ENCODE results near the gene NLK.

DNA sequence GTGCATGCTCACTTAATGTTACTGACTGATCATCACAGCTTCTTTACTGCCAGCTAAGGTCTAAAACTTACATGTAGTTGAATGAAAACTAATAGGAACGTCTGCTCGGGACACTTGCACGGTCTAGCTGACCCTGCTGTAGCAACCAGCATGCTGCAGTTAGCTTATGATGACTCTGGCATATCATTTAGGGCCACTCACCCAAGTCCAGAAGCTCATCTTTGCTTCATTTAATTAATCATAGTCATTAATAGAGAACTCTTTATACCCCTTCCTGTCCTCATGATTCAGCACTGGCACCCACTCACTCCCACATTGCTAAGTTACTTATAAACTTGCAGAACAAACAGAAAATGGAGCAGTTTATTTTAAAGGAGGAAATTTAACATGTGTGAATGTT lies 136.3 kb downstream of the NLK start:
- TF ChIP-seq REST (IDR thresholded peaks at IDR 0.05; ENCODE audit: low read depth) (no peak), POLR2A (IDR thresholded peaks at IDR 0.05; ENCODE audit: borderline replicate concordance, extremely low read depth, insufficient read depth, insufficient read length) (no peak), YY1 (IDR thresholded peaks at IDR 0.05; ENCODE audit: extremely low read depth, insufficient replicate concordance, low read depth, low read length) (no peak), POLR2AphosphoS5 (IDR thresholded peaks at IDR 0.05; ENCODE audit: low read depth, low read length) (no peak), MAX (IDR thresholded peaks at IDR 0.05) (no peak), EZH2 (IDR thresholded peaks at IDR 0.05) (no peak), EGR1 (IDR thresholded peaks at IDR 0.05; ENCODE audit: low read depth) (no peak), TCF7L2 (IDR thresholded peaks at IDR 0.05; ENCODE audit: borderline replicate concordance, extremely low read depth, insufficient read depth, insufficient read length) (no peak), ZNF274 (IDR thresholded peaks at IDR 0.05; ENCODE audit: low read depth, low read length) (no peak), FOSL1 (IDR thresholded peaks at IDR 0.05; ENCODE audit: low read depth) (no peak)
- TF ChIP-seq, protein P1, sequence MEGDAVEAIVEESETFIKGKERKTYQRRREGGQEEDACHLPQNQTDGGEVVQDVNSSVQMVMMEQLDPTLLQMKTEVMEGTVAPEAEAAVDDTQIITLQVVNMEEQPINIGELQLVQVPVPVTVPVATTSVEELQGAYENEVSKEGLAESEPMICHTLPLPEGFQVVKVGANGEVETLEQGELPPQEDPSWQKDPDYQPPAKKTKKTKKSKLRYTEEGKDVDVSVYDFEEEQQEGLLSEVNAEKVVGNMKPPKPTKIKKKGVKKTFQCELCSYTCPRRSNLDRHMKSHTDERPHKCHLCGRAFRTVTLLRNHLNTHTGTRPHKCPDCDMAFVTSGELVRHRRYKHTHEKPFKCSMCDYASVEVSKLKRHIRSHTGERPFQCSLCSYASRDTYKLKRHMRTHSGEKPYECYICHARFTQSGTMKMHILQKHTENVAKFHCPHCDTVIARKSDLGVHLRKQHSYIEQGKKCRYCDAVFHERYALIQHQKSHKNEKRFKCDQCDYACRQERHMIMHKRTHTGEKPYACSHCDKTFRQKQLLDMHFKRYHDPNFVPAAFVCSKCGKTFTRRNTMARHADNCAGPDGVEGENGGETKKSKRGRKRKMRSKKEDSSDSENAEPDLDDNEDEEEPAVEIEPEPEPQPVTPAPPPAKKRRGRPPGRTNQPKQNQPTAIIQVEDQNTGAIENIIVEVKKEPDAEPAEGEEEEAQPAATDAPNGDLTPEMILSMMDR (IDR thresholded peaks at IDR 0.05 in 2 of 3, conservative IDR thresholded peaks at IDR 0.05 in 1 of 3; ENCODE audit: borderline replicate concordance in 1 of 3, insufficient read depth in 1 of 3, low read depth in 2 of 3, low read length in 2 of 3), result no peak

Data from HCT116 (cell line).